Activated T-helper 9 cell treated with anti-CD3 and anti-CD28 coated beads, Interleukin-2, amount 50 U/mL, for 16 hours (primary cell): ENCODE results near the gene SPTLC2.
A peak's percentile ranks its signal among the peaks of the same experiment; 100 is the strongest.

Source experiments
- DNase-seq: peaks from one replicate; pipeline ENCODE4 v3.0.0-alpha.2; 2020; ENCODE audit warnings: low read depth

The SPTLC2 gene

DNA sequence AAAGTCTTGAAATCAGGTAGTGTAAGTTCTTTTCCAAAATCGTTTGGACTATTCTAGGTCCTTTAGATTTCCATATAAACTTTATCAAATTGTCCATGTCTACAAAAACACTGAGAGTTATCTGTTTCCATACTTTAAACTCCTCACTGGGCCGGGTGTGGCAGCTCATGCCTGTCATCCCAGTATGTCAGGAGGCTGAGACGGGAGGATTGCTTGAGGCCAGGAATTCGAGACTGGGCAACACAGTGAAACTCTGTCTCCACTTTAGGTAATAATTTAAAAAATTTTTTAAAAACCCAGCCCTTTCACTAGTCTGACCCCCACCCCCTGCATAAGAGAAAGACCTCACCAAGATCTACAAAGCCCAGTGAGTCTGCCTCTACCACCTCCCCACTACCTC lies 111.4 kb downstream of the SPTLC2 start:
- no peak for DNase-seq

DNA sequence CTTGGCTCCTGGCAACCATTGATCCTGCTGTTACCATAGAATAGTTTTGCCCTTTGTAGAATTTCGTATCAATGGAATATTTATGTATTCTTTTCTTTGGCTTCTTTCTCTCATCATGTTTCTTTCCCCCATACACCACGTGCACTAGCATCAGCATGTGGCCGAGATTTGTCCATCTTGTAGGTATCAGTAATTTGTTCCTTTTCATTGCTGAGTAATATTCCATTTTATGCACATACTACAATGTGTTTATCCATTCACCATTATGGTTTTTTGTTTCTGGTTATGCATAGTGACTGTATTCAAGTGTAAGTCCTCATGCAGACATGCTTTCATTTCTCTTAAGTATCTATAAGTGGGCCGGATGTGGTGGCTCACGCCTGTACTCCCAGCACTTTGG lies 113.3 kb downstream of the SPTLC2 start:
- no peak for DNase-seq

DNA sequence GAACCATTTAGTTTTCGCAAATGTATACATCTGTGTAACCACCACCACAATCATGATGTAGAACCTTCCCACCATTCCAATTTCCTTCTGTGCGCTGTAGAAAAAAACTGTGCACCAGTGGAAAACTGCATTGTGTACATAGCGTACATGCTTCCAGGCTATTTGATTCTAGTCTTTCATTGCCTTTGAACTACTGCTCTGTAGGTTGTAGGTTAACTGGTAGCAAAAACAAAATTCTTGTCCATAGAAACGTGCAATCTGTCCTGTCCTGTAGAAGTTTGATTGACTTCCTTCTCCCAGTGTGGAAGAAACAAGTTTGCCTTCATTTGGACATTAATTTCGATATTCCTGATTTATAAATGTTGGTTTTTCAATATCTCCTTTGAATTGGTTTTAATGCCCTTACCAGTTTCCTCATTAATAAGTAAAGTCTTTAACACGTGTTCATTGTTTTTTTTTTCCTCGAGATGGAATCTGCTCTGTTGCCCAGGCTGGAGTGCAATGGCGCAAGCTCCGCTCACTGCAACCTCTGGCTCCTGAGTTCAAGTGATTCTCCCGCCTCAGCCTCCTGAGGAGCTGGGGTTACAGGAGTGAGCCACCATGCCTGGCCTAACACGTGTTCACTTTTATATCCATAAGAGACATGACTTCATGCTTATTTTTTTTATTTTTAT lies 114.2 kb downstream of the SPTLC2 start:
- no peak for DNase-seq

DNA sequence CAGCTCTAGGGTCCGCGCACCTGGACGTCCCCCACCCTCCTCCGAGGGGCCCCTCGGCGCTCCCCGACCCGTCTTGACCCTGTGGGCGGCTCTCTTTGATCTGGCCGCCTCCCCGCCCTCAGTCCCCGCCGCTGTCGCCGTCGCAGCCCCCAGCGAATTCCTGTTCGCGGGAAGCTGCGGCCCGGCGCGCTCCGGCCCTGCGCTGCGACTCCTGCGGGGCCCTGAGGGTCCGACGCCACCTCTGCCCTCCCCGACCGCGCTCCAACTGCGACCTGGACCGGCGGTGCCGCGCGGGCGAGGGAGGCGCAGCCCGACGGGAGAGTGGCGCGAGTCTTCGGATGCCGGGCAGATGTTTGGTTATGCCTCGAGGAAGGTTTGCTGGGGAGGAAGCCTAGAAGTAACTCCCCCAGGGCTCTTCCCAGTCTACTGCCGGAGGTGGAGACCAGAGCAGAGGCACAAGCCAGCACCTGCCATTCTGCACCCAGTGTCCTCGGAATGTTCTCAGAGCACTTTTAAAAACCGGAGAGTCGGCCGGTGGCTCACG lies 117.4 kb downstream of the SPTLC2 start:
- DNase-seq: no peak

DNA sequence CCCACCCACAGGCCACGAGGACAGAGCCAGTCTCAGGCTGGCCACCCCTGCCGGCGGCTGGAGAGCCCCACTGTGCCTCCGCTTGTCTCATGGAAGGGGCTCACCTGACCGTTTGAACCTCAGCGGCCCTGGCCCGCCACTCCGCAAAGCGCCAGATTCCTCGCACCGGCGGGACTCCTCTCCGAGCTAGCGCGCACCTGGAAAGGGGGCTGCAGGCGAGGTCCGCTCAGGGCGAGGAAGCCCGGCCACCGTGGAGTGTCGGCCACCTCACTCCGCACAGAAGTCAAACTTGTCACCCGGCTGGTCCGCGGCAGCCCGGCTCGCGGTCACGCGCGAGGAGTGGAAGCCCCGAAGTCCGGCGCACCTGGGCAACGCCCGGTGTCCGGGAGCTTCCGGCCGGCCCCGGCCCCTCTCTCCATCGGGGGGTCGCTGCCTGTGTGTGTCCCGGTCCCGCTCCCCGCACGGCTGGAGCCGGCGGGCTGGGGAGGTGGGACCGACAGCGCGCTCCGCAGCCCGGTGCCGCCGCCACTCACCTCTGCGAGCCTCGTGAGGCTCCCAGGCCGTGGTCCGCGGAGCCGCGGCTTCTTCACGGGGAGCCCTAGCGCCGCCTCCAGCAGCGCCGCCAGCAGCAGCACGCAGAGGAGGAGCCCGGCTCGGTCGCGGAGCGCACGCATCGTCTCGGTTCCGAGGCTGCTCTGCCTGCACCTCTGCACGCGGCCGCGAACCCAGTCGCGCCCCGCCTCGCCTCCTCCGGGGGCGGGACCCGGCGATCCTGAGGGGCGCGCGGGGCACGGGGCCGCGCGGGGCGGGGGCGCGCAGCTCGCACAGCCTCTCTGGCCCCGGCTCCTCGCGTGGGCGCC lies 118.1 kb downstream of the SPTLC2 start, which contains the start of gene ISM2:
Gene ISM2, minus strand, starts transcription at position 697 of the 860 bp plus-strand sequence. Its CDS starts 23 bp downstream, at position 674.
- peak; percentile 21 for DNase-seq

DNA sequence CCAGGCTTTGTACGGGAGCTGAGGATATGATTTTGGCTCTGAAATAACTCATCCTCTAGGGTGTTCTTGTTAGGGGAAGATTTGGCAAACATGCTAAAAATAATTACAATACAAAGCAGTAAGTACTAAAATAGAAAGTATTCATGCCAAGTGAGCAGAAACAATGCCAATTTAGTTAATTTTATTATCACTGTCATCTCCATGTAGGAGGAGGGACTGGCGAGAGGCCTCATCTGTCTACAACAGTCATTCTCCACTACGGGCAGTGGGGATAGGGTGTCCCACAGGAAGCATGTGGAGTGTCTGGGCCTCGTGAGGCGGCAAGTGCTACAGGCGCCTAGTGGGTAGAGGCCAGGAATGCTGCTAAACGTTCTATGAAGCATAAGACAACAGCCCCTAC lies 121.1 kb downstream of the SPTLC2 start:
- DNase-seq: no peak

DNA sequence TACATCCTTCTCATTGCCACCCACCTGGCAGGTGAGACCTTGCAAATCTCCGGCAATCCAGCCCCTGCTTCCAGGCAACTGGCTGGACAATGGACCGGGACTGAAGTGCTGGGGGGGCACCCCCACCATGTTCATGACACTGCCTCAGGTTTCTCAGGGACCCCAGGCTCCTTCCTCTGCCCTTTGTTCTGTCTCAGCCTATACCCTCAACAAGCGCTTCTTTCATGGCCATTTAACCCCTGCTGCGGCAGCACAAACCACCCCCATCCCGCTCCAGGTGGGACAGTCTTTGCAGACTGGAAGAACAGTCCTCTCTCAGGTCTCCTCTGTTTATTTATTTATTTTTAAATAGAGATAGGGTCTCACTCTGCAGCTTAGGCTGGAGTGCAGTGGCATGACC lies 125.4 kb downstream of the SPTLC2 start:
- DNase-seq: no peak

DNA sequence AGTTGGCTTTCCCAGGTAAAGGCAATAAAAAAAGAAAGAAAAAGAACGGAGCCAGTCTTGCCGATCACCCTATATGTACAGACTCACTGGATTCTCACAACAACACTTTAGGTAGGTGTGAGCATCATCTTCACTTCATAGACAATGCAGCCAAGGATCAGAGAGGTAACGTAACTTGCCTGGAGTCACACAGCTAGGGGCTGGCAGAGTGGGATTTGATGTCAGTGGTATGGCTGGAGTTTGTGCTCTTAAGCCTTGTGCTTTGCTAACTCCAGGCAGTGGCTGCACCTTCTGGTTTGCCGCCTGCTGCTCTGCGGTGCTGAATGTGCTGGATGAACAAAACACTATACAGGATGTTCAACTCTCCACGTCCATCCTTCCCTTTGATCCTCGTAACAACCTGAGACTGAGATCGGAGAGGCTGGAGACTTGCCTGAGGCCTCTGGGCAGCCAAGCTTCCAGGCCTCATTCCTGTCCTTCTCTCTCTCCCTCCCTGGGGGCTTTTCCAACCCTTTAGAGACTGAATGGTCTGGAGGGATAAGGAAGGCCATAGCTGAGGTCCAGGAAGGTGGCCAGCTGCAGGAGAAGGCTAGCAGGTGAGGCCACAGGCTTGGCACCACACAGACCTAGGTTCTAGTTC lies 126.0 kb downstream of the SPTLC2 start:
- no peak for DNase-seq

DNA sequence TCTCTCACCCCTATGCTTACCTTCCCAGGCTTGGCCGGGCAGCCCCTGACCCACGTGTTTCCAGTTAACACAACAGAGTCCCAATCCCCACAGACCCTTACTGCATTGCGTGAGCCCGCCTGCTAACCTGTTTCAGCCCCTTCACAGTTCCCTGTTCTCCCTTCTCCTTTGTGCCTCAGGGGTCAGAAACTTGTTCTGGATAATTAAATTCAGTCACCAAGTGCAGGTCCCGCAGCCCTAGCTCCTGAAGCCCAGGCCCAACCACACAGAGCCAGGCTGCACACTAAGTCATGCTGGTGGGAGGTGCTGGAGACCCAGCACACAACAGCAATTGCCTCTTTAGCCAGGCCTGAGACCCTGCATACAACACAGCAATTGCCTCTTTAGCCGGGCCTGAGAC lies 127.4 kb downstream of the SPTLC2 start:
- no peak for DNase-seq

DNA sequence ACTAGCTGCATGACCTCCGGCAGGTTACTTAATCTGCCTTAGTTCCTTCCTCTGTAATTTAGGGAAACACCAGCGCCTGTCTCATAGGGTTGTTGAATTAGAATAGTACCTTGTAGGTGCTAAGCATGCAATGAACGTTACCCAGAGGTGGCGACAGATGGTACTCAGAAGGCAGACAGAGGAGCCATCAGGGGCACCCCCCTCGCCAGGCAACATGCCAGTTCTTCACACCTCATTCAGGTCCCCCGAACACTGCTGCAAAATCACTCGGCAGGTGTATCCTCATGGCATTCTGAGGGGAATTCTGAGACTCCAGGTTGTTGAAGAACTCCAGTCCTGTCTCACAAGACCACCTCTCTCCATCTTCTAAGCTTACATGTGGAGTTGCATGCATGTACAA lies 127.9 kb downstream of the SPTLC2 start:
- DNase-seq: no peak

DNA sequence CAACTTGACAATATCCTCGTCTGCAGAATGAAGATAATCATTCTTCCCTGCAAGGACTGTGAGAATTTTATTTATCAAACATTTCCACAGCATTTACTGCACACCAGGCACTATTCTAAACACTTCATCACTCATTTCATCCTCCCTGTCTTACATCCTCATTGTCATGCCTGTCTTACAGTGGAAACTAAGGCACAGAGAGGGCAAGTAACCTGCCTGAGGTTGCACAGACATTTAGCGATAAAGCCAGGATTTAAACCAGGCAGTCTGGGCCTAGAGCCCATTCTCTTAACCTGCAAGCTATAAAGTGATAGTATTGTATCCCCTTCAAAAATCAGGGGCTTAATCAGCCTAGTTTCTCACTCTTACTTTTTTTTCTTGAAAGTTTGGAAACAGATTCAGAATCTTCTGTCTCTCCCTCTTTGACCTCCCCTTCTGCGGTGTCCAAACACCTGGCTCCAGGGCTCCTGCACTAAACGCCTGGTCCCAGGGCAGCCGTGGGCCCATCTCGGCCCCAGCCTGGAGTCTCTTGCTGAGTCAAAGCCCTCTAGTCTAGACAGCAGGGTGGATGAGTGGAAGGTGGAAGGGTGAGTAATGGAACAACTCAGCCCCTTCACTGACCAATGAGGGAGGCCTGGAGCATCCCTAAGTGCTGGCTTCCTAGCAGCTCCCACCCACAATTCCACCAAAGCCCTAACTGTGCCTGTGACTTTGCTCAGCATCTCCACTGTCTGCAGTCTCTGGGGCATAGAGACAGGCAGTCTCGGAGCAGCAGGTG lies 130.3 kb downstream of the SPTLC2 start:
- no peak for DNase-seq

DNA sequence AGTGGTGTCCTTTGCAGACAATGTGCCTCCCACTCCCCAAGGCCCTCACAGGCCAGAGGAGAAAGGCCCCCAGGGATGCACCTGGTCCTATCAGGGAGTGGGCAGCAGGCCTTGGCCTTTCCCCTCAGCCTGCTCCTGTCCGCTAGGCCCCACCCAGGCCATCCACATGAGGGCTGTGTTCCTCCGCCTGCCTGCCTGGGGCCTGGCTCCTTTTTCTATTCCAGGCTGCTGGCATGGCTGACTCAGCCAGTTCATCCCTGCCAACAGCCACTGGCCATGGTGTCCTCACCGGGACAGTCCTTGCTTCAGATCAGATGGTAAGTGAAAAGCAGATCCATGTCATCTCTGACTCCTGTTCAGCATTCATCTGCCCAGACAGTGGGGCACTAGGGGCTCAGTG lies 131.2 kb downstream of the SPTLC2 start:
- no peak for DNase-seq

DNA sequence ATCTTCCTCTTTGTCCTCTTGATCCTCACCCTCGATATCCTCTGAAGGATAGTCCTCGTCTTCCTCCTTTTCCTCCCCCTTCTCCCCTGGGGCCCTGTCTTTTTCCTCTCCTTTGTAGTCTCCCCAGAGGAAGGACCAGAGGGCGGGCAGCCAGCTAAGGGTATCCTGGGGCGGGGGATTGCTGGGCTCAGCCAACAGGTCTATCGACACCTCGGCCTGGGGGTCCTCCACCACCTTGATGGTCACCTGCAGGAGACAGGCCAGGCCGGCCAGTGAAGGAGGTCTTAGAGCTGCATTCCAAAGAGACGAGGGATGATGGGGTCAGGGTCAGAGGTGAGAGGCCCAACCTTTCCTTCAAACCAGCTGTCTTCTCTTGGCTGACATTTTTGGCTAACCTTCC lies 134.0 kb downstream of the SPTLC2 start:
- DNase-seq: no peak

DNA sequence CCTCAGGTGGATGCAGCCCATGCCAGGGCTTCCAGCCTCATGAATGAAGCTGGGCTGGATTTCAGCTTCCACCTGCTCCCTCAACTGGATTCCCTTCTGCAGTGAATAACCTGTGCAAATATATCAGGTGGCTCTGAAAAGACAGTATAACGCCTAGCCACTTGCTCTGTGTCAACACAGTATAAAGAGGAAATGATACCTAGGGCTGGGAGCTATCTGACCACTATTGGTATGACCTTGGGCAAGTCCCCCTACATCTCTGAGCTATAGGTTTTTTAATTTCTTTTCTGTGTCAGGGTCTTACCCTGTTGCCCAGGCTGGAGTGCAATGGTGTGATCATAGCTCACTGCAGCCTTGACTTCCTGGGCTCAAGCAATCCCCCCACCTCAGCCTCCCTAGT lies 137.6 kb downstream of the SPTLC2 start:
- no peak for DNase-seq

DNA sequence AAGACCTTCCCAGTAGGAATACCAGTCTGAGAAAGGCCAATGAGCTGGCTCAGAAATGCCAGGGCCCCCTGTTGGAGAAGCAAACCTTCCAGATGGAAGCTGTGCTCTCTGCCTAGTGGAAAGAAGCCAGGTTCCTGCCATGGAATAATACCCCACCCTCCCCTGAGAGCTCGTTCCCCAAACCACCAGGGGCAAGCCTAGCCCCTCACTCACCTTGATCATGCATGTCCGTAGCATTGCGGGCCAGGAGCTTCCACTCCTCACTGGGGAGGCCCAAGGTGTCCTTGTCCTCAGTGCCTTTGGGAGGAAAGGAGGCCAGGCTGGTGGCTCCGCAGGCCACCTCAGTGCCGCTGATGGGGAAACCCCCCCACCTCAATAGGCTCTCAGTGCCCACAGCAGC lies 138.4 kb downstream of the SPTLC2 start:
- DNase-seq: no peak

DNA sequence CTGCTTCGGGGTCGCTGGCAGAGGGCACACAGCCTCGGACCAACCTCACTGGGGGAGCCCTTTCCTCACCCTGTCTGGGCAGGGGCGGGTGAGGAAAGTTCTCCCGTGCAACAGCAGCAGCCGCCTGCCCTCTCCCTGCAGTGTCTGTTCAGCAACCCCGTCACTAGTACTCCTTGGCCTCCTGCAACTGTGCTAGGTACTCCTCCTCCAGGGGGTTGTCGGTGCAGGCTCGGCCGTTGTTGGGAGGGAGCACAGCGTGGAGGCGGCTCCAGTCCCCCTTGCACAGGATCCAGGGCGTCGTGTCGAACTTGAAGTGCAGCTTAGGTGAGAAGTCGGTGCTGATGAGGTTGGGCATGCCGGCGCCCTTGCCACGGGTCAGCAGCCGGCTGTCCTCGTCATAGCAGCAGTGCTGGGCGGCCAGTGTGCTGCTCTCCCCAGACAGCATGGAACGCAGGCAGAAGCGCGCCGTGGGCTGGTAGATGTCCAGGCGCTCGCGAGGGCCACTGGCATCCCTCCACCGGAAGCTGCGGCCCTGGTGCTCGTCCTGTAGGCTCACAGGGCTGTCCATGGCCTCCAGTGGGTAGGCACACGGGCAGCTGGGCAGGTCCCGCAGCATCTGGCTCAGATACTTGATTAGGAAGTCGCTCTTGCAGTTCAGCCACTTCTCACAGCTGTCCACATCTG lies 140.9 kb downstream of the SPTLC2 start:
- no peak for DNase-seq

DNA sequence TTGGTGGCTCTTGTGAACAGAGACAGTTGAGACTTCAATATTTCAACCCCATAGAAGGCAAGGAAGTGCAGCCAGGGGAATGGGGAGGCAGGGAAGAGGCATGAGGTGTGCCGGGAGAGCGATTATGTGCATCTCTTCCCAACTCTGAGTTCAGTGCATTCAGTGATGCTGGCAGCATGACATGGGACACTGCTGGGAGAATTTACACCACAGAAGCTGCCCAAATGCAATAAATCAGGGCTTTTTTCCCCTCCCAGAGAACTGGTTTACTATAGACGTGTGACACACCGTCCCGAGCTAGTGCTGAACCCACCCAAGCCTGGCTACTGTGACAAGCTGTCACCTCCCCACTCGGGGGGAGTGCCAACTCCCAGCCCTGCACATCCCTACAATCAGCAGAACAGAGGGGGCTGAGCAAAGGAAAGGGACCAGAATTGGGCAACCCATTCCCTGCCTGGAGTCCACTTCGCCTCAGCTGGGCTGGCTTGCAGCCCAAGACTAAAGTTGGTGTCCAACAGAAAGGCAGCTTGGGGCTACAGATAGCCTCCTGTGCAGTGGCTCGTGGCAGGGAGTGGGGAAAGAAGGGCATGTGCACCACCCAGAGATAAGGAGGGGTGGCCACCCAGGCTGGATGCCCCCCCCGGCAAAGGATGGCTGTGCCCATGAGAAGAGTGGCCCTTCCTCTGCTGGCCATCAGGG lies 141.8 kb downstream of the SPTLC2 start:
- no peak for DNase-seq

DNA sequence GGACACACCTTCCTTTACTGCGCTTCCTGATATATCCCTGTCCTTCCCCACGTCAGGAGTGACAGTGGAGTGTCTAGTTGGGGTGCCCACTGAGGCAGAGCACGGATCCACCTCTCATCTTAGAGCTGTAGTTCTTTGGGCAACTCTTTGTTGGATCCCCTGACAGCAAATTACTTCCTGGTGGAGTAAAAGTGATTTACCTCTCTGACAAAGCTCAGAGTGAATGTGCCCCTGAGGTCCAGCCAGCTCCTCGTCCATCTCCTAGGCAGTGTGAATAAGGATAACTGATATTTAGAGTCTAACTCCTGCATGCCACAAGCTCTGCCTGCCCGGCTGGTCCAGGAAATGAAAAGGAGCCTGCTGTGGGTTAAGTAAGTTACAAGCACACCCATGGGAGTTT lies 142.5 kb downstream of the SPTLC2 start:
- no peak for DNase-seq

DNA sequence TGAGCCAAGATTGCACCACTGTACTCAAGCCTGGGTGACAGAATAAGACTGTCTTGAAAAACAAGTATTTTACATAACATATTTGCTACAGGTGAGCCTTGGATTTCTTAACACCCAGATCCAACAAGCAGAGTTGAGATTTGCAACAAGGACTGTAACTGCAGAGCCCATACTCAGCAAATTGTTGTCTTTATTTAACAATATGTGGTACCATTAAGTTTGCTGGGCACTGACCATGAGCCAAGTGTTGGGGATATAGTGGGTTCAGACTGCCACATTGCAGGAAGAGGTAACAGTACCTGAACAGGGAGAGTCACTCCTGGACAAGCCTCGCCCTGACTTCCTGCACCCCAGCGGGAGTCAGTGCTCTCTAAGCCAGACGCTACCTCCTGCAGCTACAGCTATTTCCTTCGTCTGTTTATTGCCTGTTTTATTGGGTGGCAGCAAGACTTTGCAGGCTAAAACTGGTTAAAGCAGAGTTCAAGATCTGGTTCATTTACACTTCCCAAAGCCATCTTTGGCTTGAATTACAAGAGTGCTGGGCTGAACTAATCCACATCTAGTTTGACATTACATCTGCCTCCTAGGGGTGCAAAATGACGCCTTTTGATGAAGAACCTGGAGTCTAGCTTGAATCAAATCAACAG lies 146.1 kb downstream of the SPTLC2 start:
- no peak for DNase-seq

DNA sequence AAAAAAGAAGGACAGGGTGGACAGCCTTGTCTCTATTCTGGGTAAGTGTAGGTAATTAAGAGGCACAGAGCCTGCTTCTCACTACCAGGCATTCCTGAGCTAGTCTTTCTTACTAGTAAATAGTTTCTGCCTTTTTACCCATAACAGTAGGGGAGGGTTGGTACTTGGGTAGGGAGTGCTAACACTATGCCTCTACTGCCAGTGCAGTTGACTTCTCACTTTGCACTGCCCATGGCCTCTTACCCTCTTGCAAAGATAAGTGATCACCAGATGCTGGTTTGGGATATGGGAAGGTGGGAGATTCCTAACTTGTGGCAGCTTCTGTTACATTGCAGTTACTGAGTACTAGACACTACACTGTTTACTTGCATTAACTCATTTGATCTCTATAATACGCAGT lies 146.9 kb downstream of the SPTLC2 start:
- no peak for DNase-seq
